Spleen (tissue), 7 donors: Measurements from ENCODE around the gene TGOLN2.

Experiments used
- CTCF ChIP-seq, 11 experiments: fragments of 200-600 bp in 7 of 11; fragments of 450-650 bp in 4 of 11; sonication (generic) in 4 of 11; IDR thresholded peaks in 8 of 11; conservative IDR thresholded peaks in 3 of 11; 1 replicate in 7 of 11; 2 replicates in 4 of 11; pipeline versions ENCODE4 v1.4.0 to v1.8.0; 2016 to 2021; ENCODE audit warnings: antibody characterized with exemption in 11 of 11, inconsistent platforms in 4 of 11, mild to moderate bottlenecking in 1 of 11
- POLR2A ChIP-seq, 3 donors: fragments of 450-650 bp; IDR thresholded peaks; one replicate each; pipeline ENCODE4 v1.5.1; 2017; ENCODE audit warnings: antibody characterized with exemption in 3 of 3, mild to moderate bottlenecking in 1 of 3
- POLR2AphosphoS5 ChIP-seq, 3 donors: sonication (generic); formaldehyde crosslinking; IDR thresholded peaks; one replicate each; pipeline ENCODE4 v1.5.1; 2017; ENCODE audit warnings: antibody characterized with exemption in 3 of 3
- donor health status: DM: no; HTN: no; CAD: no; lungs with moderate emphysema.
- donor health status: DM: no; HTN: no; CAD: no.
- donor health status: DM: no; HTN: no; CAD: no.

GRCh38 chr2:85272357-85272756 lies 55.4 kb downstream of the TGOLN2 start:
- TF ChIP-seq POLR2A (IDR thresholded peaks at IDR 0.05) (no peak), CTCF (IDR thresholded peaks at IDR 0.05 in 8 of 11, conservative IDR thresholded peaks at IDR 0.05 in 3 of 11) (no peak), POLR2AphosphoS5 (IDR thresholded peaks at IDR 0.05) (no peak)
